Testis (tissue), 2 donors: ENCODE measurements around the gene UBASH3B.

Source experiments
- POLR2A ChIP-seq: fragments of 450-650 bp; IDR thresholded peaks from one replicate; pipeline ENCODE4 v1.6.1; 2017; ENCODE audit warnings: antibody characterized with exemption, mild to moderate bottlenecking, moderate library complexity
- TF ChIP-seq, protein P1 (sequence below), 3 experiments: fragments of 450-650 bp in 2 of 3; fragments of 200-600 bp in 1 of 3; sonication (generic) in 1 of 3; IDR thresholded peaks; one replicate each; pipeline ENCODE4 v1.5.1; 2016 to 2019; ENCODE audit warnings: antibody characterized with exemption in 3 of 3, mild to moderate bottlenecking in 2 of 3, moderate library complexity in 1 of 3

DNA sequence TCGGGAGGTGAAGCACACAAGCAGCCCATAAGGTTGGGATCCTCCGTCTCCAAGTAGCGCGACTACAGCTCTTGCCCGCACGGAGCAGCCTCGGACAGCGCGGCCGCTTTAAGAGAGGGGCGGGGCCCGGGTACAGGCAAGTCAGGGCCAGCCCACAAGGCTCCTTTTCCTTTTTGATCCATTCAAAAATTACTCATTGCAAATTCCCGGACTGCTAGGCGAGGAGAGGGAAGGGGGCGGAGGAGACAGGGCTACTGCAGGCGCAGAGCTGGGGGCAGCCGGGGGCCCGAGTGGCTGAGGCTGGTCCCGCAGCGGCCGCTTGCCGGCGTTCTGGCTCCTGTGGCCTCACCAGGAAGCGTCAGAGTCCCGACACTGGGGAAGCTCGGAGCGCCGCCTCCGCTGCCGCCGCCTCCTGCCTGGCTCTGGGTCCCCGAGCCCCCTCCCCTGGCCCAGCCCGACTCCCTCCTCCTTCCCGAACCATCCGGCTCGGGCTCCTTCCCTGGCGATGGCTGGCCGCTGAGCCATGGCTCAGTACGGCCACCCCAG is at the start of gene UBASH3B:
- TF ChIP-seq, protein P1, sequence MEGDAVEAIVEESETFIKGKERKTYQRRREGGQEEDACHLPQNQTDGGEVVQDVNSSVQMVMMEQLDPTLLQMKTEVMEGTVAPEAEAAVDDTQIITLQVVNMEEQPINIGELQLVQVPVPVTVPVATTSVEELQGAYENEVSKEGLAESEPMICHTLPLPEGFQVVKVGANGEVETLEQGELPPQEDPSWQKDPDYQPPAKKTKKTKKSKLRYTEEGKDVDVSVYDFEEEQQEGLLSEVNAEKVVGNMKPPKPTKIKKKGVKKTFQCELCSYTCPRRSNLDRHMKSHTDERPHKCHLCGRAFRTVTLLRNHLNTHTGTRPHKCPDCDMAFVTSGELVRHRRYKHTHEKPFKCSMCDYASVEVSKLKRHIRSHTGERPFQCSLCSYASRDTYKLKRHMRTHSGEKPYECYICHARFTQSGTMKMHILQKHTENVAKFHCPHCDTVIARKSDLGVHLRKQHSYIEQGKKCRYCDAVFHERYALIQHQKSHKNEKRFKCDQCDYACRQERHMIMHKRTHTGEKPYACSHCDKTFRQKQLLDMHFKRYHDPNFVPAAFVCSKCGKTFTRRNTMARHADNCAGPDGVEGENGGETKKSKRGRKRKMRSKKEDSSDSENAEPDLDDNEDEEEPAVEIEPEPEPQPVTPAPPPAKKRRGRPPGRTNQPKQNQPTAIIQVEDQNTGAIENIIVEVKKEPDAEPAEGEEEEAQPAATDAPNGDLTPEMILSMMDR (IDR thresholded peaks at IDR 0.05): no peak
- no peak for TF ChIP-seq POLR2A
